ENCODE results near the gene CDH15.

Gene CDH15, protein sequence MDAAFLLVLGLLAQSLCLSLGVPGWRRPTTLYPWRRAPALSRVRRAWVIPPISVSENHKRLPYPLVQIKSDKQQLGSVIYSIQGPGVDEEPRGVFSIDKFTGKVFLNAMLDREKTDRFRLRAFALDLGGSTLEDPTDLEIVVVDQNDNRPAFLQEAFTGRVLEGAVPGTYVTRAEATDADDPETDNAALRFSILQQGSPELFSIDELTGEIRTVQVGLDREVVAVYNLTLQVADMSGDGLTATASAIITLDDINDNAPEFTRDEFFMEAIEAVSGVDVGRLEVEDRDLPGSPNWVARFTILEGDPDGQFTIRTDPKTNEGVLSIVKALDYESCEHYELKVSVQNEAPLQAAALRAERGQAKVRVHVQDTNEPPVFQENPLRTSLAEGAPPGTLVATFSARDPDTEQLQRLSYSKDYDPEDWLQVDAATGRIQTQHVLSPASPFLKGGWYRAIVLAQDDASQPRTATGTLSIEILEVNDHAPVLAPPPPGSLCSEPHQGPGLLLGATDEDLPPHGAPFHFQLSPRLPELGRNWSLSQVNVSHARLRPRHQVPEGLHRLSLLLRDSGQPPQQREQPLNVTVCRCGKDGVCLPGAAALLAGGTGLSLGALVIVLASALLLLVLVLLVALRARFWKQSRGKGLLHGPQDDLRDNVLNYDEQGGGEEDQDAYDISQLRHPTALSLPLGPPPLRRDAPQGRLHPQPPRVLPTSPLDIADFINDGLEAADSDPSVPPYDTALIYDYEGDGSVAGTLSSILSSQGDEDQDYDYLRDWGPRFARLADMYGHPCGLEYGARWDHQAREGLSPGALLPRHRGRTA

DNA sequence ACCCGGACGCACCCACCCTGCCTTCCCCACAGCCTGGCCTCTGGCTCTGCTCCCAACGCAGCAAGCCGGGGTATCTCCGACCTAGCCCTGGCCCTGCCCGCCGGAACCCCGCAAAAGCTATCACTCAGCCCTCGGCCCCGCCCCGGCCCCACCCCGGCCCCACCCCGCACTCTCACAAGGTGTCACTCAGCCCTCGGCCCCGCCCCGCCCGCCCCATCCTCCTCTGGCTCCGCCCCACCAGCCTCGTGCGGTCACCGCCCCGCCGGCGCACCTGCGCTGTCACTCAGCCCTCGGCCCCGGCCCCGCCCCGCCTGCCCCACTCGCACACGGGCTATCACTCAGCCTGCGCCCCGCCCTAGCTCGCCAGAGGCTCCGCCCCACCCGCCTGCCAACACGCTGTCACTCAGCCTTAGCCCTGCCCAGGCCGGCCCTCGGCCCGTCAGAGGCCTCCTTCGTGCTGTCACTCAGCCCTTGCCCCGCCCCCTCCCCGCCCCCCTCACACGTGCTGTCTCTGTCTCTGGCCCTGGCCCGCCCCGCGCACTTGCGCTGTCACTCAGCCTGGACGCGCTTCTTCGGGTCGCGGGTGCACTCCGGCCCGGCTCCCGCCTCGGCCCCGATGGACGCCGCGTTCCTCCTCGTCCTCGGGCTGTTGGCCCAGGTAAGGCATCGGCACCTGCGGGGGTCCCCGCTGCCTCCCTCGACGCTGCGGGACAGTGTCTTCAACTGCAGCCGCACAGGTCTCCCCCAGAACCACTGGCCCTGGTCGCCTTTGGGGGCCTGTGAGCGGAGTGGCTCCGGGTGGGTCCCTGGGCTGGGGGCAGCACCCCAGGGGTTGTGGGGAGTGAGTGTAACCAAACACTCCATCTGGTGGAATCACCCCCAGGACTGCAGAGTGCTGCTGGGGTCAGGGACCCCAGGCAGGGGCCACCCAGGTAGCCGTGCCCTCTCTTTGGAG lies at the start of gene CDH15:
TSS of gene CDH15 (plus strand) at position 533 of the 955 bp plus-strand sequence. CDS start at position 617, 84 bp downstream.
- intact Hi-C loops (cut with DNase I), result loop anchor here (10.0 kb wide), 1 partner anchor 537 kb away; the partner anchor contains the start of gene IL17C
- DNase-seq, result peak; percentile 66 to 98 (median 84)

DNA sequence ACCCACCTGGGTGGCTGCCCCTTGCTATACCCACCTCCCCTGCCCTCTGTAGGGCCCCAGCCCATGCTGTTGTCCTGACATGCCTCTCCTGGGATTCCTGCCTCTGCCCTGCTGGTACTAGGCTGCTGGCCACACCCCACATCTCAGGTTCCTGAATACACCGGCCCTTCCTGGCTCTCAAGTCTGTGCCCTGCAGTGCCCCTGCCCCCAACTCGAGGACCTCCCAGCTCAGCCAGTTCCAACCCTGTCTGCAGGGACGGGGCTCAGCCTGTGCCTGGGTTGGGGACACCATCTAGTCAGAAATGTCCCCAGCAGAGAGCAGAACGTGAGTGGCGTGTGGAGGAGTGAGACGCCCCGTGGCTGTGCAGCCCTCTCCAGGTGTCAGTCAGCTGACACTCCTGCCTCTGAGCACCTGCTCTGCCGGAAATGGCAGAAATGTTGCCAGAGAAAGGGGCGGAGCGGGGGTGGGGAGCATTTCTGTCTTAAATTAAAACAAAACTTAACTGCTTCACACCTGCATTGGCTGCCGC lies 49.2 kb upstream of the CDH15 start:
- intact Hi-C loops (cut with DNase I), result no loop called here
- DNase-seq, result peak in 4 of 10 donors; percentile 14 to 74 (median 62)

DNA sequence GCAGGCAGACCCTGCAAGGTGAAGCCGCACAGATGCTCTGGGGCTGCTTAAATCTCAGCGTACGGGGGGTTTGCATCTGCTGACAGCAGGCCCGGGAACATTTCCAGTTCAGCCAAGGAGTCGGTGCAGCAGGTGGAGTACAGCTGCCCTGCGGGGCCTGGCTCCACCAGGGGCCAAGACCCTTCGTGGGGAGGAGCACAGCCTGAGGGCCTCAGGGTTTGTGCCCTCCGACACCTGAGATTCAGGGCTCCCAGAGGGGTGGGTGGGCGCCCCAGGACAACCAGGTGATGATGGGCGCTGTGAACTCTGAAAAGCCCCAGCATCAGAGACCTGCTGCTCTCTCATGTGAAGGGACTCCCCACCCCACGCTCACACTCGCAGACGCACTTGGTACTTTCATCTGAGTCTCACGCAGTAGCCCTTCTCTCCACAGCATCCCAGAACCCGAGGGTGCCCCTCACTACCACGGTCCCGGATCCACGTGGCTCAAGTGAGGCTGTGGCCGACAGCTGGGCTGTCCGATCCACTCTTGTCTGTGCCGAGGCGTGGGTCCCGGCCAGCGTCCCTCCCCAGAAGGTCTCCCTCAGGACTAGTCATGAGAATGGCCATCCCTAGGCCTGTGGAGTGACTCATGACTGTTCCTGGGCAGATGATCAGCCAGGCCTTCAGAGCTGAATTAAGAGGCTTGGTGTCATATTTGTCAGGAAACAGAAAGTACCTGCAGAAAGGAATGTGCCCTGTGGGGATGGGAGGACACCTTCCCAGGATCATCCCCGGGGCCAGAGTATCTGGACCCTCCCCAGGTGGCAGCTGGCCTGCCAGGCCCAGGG lies 48.3 kb upstream of the CDH15 start:
- intact Hi-C loops (cut with DNase I), result no loop called here
- peak in 4 of 10 donors; percentile 13 to 61 (median 42) for DNase-seq

DNA sequence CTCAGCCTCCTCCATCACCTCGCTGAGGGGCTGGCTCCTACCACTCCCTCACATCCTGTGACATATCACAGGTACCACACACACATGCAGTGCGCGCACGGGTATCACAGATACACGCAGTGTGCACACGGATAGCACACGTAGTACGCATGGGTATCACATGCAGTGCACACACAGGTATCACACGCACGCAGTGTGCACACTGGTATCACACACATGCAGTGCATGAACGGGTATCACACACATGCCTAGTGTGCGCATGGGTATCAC lies 47.8 kb upstream of the CDH15 start:
- intact Hi-C loops (cut with DNase I), result no loop called here
- DNase-seq, result peak in 4 of 10 donors; percentile 21 to 63 (median 33)

DNA sequence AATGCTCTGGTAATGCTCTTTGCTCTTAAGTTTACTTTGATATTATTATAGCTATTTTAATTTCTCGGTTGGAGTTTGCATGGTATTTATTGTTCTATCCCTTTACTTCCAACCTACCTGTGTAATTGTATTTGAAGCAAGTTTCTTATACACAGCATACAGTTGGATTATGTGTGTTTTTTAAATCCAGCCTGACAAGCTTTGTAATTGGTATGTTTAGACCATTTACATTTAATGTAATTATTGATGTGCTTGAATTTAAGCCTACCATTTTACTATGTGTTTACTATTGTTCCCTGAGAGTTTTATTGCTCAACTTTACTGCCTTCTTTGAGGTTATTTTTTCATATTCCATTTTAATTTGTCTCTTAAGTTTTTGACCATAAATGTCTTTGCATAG lies 42.2 kb upstream of the CDH15 start:
- intact Hi-C loops (cut with DNase I), result no loop called here
- no peak for DNase-seq

DNA sequence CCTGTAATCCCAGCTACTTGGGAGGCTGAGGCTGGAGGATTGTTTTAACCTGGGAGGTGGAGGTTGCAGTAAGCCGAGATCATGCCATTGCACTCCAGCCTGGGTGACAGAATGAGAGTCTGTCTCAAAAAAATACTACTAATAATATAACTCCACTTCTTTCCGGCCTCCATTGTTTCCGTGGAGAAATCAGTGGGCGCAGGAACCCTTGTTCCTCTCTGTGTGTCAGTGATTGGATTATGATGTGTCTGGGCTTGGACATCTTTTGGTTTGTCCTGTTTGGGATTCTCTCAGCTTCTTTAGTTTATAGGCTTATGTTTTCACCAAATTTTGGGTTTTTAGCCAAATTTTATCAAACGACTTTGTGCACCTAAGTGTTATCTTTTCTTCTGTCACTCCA lies 41.1 kb upstream of the CDH15 start:
- intact Hi-C loops (cut with DNase I), result no loop called here
- no peak for DNase-seq

DNA sequence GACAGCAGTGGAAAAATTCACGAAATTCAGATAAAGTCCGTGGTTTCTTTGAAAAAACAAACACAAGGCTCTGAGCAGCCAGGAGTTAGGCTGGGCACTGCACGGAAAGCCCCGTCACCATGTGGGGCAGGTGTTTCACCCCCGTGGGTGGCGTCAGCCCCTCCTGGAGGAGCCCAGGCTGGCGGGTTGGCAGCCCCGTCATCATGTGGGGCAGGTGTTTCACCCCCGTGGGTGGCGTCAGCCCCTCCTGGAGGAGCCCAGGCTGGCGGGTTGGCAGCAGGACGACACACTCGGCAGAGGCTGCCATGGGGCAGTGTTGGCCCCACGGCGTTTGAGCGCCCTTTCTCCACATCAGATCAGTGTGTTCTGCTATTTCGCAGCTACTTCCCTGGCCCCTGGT lies 39.8 kb upstream of the CDH15 start:
- peak in 3 of 10 donors; percentile 4 to 71 (median 54) for DNase-seq
- intact Hi-C loops (cut with DNase I), result no loop called here

DNA sequence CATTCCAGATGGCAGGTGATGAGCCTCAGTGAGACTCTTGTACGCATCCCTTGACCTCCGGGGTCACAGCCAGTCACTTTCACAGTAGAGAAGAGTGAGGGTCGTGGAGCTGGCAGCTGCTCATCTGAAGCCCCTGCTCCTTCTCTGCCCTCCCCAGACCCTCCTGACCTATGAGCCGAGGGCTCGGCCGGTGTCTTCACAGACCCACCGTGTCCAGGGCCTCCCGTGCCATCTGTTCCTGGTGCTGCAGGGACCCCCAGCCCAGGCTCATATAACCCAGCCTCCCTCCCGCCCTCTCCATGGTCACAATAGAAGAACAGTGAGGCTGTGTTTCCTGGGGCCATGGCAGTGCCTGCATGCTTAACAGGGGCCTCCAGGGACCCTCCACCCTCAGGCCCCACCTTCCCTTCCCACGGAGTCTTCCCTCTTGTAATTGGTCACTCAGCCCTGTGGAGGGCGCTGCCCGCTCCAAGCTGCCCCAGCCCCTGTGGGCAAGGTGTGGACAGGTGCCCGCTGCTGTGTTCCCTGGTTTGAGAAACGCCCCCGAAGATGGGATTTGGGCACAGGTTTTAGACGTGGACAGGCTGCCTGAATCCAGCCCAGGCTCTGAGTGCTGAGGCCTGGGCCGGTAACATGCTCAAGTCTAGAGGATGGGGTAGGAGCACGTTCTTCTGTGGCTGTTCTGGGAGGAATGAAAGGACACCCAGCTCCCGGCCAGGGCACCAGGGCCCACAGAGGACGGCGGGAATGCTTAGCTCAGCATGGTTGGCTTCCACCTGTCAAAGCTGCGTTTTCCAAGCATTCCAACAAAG lies 39.1 kb upstream of the CDH15 start:
- intact Hi-C loops (cut with DNase I), result no loop called here
- peak in 4 of 10 donors; percentile 15 to 72 (median 59) for DNase-seq

DNA sequence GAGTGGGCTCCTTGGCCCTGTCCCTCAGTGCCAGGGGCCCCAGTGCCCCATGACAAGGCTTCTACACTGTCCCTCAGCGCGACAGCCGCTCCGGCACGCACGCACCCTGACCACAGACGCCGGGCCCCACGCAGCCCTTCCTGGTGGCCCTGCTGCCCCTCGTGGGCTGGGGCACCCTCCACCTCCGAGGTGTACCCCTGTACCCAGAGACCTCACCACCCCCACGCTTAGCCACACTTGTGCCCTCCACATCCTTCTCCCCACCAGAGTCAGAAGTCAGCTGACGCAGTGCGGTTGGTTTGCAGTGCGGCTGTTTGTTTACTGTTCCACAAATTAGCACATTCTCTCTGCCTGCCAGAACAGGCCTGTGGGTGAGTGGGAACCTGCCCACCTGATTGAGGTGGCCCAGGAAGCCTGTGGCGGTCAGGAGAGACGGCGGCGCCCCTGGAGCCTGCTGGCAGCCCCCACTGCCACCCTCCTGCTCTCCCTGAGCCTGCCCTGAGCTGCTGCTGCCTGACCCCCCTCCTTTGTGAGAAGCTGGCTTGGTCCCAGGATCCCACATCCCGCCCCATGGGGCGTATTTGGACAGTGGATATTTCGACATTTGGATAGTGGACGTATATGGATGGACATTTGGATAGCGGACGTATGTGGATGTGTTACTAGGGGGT lies 38.0 kb upstream of the CDH15 start:
- intact Hi-C loops (cut with DNase I), result no loop called here

DNA sequence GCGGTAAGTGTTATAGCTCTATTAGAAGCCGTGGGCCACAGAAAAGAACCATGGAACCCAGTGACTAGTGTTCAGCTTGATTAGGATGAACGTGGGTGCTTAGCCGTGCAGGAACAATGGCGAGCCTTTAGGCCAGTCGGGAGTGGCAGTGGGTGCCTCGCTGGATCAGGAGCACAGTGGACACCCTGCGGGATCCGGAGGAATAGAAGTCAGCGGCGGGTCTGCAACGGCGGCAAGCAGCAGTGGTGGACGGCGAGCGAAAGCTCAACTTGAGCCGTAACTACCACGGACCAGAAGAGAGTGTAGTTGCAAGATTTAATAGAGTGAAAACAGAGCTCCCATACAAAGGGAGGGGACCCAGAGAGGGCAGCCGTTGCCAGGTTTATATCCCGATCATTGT lies 37.3 kb upstream of the CDH15 start:
- peak in 2 of 10 donors; percentile 44 to 59 for DNase-seq
- intact Hi-C loops (cut with DNase I), result no loop called here

More for the DNA sequence above, 38.0 kb upstream of the CDH15 start:
- peak in 4 of 10 donors; percentile 16 to 70 (median 45) for DNase-seq

DNA sequence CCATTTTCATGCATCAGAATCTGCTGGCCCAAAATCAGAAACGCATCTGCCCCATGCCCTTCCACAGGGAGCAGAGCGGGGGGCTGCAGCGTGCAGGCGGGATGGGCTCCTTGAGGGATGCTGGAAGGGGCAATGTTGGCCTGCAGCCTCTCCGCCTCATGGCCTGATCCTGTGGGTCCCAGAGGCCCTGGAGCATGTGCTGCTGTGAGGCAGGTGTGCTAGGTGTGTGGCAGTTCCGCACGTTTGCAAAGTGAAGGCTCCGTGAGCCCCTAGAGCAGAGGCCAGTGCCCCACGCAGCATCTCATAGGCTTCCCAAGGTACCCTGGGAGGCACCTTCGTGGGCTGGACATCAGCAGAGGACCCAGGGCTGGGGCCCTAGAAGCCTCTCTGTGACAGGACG lies 36.4 kb upstream of the CDH15 start:
- intact Hi-C loops (cut with DNase I), result no loop called here
- peak in 2 of 10 donors; percentile 24 to 52 for DNase-seq

DNA sequence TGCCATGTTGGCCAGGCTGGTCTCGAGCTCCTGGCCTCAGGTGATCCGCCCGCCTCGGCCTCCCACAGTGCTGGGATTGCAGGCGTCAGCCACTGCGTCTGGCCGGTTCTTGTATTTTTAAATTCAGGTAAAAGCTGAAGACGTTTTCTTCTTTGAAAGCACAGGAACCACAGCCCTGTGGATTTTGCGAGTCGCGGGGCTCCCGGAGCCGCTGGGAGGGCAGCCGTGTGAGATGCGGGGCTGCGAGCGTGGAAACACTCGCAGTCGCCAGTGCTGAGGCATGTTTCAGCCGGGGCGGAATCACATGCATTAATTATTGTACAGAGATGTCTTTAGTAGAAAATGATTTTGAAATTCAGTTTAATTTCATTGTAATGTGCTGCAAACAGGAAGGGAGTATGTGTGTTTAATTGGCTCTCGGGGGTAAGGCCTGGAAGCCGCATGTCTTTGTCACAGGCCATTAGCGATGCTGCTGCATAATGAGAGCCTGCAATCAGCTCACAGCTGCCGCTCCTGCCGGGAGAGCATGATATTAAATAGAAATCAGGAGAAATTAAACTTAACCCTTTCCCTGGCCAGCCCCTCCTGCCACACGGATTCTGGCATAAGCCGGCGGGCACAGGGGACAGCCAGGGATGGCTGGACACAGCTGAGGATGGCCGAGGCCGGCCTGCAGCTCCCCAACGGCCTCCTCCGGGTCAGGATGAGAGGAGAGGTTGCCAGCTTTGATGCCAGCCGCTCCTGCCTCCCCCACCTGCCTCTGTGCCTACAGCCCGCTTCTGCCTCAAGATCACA lies 35.4 kb upstream of the CDH15 start:
- peak in 4 of 10 donors; percentile 26 to 80 (median 66) for DNase-seq
- intact Hi-C loops (cut with DNase I), result no loop called here

DNA sequence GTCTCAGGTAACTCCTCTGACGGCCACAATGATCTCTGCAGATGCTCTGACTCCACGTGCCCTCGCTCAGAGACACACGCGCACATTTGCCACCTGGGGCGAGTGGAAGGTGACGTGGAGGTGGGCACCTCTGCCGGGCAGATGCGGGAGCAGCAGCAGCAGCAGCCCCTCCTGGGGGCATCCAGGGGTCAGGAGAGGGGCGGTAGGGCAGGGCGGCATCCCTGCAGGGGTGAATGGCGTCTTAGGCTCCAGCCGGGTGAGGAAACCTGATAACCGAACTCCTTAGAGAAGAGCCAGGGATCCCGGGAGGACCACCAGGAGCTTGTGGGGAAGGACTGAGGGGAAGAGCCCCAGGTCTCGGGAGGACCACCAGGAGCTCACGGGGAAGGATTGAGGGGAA lies 34.6 kb upstream of the CDH15 start:
- intact Hi-C loops (cut with DNase I), result no loop called here
- DNase-seq, result peak in 2 of 10 donors; percentile 8 to 69

DNA sequence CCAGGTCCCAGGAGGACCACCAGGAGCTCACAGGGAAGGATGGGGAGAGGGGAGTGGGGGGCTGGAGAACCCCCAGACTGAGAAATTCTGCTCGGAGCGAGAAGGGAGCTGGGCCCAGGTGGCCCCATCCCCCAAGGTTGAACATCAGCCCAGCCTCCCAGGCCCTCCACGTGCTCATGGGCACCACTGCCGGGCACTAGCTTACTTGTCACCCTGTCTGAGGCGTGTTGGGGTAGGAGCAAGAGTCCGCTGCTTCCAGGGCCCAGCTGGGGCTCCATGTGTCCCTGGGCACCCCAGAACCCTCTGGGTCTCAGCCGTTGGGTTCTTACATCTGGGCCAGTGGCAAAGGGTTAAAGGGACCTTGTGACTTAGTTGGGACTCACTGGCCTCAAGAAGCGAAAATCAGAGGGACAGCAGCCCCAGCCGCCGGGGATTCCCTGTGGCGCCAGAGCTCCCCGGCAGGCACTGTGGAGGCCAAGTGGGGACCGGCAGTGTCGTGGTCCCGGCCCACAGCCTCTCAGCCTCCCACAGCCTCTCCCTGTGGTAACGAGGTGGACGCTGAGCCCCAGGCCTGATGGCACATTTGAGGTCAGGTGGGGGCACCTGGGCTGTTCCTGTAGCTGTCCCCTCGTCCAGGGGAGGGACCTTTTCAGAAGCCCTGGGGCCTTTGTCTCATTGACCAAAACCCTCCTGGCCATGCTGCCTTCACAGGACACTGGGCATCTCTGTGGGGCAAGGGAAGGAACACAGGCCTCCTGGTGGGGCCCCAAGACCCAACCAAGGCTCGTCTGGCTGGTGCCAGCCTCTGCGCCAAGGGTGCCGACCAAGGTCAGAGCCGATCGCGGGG lies 33.7 kb upstream of the CDH15 start:
- intact Hi-C loops (cut with DNase I), result no loop called here
- DNase-seq, result peak in 4 of 10 donors; percentile 11 to 70 (median 38)

DNA sequence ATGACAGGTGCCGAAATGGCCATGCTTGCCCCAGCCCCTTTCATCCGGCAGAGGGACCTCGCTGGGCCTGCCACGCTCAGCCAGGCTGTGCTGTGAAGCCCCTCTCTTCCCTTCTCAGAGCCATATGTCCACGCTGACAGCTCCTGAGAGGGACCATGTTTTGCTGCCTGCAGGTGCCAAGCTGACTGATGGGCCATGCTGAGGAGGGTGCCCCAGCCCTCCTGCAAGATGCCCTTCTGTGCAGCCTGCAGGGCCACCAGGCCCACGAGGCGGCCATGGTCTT lies 33.1 kb upstream of the CDH15 start:
- peak in 3 of 10 donors; percentile 44 to 57 (median 56) for DNase-seq
- intact Hi-C loops (cut with DNase I), result no loop called here

DNA sequence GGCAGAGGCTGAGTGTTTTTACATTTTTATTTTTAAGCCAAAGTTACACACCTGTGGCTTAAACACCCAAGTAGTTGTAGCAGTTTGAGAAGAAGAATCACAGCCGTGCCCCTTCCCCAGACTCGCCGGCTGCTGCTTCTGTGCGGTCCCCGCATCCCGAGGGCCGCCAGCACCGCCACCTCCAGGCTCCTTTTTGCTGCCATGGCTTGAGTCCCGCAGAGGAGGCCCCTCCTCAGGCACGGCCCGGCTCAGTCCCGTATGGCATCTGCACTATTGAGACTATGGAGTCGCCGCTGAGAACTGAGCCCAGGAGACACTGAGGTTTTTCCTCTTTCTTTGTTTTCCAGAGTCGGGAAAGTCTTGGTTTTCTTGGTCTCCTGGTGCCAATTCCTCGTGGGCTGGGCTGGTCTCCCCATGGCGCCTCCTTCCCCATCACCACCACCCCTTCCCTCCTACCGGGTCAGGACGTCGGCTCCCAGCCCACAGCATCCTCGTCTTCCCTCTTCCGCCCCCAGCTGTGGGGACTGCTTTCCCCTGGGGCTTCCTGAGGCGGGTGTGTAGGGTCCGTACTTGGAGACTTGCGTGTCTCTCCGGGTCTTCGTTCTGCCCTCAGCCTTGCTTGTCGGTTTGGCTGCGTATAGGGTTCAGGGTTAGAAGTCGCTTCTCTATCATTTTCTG lies 32.6 kb upstream of the CDH15 start:
- DNase-seq, result peak in 4 of 10 donors; percentile 27 to 83 (median 60)
- intact Hi-C loops (cut with DNase I), result no loop called here

Measured in posterior cingulate gyrus (tissue), 11 donors.